ENCODE measurements around the gene RABGAP1.

Gene RABGAP1

GRCh38 chr9:123008909-123009308 is 68.1 kb downstream of the RABGAP1 start:
- no peak for DNase-seq (ENCODE audit: low read depth in 2 of 2)

DNA sequence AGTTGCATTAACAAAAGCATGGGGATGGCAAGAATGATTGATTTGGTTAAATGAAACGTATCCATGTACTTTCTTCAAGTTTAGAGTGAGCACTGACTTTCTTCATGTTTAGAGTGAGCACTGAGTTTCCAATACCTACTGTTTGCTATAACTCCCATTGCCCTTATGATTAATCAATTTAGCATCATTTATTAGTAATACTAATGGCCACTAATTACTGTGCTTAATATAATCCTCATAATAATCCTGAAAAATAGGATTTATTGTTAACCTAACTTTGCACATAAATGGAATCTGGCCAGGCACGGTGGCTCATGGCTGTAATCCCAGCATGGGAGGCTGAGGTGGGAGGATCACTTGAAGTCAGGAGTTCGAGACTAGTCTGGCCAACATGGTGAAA is 70.6 kb downstream of the RABGAP1 start:
- no peak for DNase-seq (ENCODE audit: low read depth in 2 of 2)

- no peak for DNase-seq (ENCODE audit: low read depth in 2 of 2)
Observed at GRCh38 chr9:123011878-123012528, 71.2 kb downstream of the RABGAP1 start.

DNA sequence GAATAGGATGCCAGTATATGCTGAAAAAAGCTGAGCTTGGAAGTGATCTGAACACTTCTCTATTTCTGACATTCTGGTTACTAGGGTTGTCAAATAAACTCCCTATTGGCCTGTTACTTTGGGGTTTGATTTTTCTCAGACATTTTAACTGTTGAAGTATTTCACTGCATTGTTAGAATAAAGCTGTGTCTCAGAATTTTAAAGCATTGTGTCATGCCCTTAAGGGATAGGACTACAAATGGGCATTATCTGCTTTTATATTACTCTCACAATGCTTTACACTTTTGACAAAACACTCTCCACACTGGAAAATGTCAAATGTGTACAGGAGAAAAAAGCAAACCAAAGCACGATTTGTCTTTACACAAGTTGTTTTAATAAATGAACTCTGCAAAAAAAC is 75.8 kb downstream of the RABGAP1 start:
- DNase-seq (ENCODE audit: low read depth in 2 of 2) = no peak

DNA sequence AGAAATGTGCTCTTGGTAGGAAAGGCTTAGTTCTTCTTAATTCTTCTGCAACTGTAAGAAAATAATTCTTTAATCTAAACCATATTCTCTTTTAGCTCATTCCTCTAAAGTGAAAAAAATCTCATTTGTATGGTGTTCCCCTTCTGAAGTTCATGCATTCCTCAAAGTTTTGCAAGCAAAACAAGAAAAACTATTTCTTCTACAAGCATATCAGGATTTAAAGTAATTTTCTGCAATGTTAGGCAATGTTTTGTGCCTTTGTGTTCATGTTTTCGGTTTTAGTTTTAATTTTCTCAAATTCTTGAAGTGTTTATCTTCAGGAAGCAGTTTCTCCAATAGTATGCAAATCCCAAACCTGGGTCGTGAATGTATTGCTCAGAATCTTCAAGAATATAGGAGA is 80.0 kb downstream of the RABGAP1 start:
- no peak for DNase-seq (ENCODE audit: low read depth in 2 of 2)

DNA sequence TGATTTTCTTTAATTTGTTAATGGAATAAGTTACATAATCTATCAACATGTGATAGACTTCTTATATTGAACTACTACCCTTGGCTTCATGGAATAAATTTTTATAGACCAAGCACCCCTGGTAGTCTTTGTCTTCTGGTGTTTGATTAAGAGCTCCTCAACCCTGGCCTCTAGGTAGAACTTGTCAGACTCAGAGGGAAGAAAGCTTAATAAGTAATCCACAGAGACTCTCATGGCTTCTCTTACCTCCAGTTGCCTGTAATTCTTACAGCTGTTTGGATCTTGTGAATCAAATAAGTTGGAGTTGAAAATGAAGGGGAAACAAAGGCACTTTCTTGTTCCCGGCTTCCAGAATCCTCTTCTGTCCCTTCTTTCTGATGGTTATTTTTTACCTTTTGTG is 85.6 kb downstream of the RABGAP1 start:
- no peak for DNase-seq (ENCODE audit: low read depth in 2 of 2)

- no peak for DNase-seq (ENCODE audit: low read depth in 2 of 2)
Observed at GRCh38 chr9:123027517-123027916, 86.7 kb downstream of the RABGAP1 start.

GRCh38 chr9:123028136-123028535 is 87.3 kb downstream of the RABGAP1 start:
- DNase-seq (ENCODE audit: low read depth in 2 of 2) = no peak

- no peak for DNase-seq (ENCODE audit: low read depth in 2 of 2)
Observed at GRCh38 chr9:123028973-123029372, 88.2 kb downstream of the RABGAP1 start.

DNA sequence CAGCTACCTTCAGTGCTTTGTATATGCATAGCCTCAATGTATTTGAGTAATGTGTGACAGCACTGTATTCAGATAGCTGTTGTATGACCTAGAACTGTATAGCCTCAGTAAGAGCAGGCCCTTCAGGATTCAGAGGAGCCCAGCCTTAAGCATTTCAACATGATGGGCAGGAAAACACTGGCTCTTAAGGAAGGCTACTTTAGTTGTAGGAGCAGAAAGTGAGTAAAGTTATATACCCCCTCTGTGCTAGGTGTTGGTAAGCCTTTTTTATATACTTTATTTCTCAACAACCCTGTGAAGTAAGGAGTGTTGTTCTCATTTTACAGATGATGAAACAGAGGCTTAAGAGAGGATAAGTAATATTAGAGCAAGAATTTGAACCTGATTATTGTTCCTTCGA is 91.1 kb downstream of the RABGAP1 start:
- DNase-seq (ENCODE audit: low read depth in 2 of 2) = no peak

GRCh38 chr9:123033352-123033751 is 92.5 kb downstream of the RABGAP1 start, which contains the start of gene GPR21:
TSS of gene GPR21 (plus strand) at chr9:123033667. CDS start at chr9:123034567, 900 bp downstream.
- no peak for DNase-seq (ENCODE audit: low read depth in 2 of 2)

- DNase-seq (ENCODE audit: low read depth in 2 of 2) = no peak
Observed at GRCh38 chr9:123033864-123034601, 93.2 kb downstream of the RABGAP1 start.

GRCh38 chr9:123034881-123035510 is 94.2 kb downstream of the RABGAP1 start:
- DNase-seq (ENCODE audit: low read depth in 2 of 2) = no peak

GRCh38 chr9:123035791-123036190 is 95.0 kb downstream of the RABGAP1 start:
- no peak for DNase-seq (ENCODE audit: low read depth in 2 of 2)

DNA sequence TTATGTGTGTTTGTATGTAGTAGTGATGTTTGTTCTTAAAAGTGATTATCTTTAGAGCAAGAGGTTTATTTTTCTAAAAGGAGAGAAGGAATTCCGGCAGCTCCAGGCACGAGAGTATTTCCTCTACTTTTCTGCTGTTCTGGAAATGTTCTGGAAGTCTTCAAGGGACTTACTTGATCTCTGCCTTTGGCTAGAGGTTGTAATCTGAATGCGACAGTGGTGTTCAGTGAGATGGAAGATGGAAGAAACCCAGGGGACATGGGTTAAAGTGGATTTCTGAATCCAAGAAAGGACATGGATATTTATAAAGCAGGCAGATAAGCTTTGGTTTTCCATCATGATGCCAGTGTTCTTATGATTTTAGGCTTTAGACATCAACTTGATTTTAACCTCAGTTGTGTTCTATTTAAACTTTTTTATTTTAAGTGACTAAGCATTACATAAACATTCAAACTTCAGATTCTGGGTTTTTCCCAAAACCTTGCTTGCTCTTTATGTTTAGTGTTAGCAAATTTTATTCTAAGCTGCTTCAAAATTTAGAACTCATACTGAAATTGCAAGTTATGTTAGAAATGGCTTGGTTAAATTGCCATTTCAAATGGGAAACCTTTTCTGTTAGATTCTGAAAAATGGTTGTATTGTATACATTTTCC is 96.2 kb downstream of the RABGAP1 start:
- no peak for DNase-seq (ENCODE audit: low read depth in 2 of 2)

DNA sequence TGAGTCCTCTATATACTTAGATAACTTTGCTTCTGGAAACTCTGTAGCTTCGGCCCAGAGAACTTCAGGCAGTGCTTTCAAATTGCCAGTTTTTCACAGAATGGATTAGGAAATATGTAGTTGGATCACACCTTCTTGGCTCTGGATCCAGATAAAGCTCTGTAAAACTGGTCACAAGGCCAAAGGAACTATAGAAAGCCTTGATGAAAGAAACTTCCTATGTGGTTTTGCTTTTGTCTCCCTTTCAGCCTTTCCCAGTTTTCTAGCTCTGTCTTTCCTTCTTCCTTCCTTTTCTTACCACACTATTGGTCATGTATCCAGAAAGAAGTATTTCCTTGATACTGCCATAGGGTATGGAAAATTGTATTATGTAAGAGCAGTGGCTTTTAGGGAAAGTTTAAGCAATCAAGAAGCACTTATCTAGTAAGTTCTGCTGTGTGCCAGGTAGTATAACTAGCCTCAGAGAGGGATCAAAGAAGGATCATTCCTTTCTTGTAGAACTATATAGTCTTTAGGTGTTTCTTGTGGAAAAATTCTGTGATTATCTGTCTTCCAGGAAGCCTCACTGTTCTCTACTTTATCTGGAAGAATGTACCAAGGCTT is 98.9 kb downstream of the RABGAP1 start:
- DNase-seq (ENCODE audit: low read depth in 2 of 2) = no peak

- DNase-seq (ENCODE audit: low read depth in 2 of 2) = no peak
Observed at GRCh38 chr9:123040801-123041200, 100.0 kb downstream of the RABGAP1 start.

DNA sequence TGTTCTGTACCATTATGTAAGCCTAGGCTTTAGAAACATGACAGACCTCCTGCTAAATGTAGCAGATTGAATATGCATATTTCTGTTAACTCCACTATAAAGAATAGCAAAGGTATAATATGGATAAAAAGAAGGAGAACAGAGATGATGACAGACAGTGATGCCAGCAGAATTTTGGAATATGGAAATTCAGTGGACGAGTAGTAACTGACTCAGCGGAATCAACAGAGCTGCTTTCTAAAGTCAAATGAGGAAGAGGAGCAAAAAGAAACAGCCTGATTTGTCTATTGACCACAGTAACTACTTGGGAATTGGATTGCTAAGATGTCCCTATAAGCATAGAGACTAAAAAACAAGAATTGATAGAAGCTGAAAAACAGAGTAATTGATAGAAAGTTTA is 100.7 kb downstream of the RABGAP1 start:
- no peak for DNase-seq (ENCODE audit: low read depth in 2 of 2)

- DNase-seq (ENCODE audit: low read depth in 2 of 2) = no peak
Observed at GRCh38 chr9:123043081-123043939, 102.5 kb downstream of the RABGAP1 start.

DNA sequence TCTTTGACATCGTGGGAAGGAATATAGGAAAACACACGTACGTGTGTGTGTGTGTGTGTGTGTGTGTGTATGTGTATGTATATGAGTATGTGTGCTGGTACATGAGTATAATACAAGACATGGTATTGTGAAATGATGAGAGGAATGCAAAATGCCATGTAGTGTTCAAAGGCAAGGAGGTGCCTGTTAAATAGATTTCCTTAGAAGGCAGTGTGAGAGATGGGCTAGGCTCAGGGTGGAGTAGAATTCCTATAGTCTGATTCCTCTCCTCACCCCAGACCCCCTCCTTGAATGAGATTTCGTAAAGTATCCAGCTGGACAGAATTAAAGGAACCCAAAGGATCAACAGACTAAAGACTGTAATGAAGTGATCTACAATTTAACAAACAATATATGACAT is 103.8 kb downstream of the RABGAP1 start:
- no peak for DNase-seq (ENCODE audit: low read depth in 2 of 2)

All from stimulated activated CD4-positive, alpha-beta T cell treated with anti-CD3 and anti-CD28 coated beads, Interleukin-1b, Interleukin-23, amount 100 ng/mL, for 4 hours (primary cell).